Measurements from ENCODE around the gene DUSP22.
"Not testable (repeated sequence)": the region's sequence is repeated elsewhere in the genome, so short reads cannot be mapped to it uniquely, and the experiment has no call there.

Gene DUSP22

DNA sequence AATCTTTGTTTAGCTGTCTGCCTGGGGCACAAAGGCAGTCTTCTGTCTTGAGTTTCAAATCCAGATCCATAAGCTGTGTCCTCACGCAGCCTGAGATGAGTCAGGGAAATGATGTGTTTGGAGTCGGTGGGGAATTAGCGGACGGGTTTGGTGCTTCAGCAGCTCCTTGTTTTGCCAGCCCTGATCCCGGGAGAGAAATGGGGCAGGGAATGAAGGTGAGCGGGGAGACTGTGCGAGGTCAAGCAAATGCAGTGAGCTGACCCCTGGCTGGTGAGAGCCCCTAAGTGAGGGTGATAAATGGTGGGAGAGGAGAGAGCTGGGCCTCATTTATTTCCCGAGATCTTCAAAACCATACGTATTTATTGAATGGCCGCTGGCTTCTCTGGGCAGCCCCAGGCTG is 21.6 kb downstream of the DUSP22 start:
- no peak for DNase-seq

DNA sequence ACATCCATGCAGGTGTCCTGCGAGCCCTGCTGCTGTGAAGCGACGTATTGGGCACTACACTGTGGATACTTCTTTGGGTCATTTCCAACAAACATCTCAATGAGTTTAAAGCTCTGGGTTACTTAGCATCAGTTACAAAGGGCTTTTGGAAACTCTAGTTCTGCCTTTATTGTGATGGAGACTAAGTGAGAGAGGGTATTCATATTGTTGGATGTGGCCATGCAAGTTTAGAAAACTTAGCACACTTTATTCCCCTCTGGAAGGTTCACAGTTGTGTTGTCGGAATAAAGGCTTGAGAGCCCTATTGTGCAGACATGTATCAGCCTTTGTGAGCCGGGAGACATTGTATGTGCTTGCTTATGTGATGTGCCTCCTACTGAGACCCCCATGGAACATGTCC is 22.1 kb downstream of the DUSP22 start:
- DNase-seq: no peak

- DNase-seq: no peak
Observed at GRCh38 chr6:315226-315625, 22.9 kb downstream of the DUSP22 start.

DNA sequence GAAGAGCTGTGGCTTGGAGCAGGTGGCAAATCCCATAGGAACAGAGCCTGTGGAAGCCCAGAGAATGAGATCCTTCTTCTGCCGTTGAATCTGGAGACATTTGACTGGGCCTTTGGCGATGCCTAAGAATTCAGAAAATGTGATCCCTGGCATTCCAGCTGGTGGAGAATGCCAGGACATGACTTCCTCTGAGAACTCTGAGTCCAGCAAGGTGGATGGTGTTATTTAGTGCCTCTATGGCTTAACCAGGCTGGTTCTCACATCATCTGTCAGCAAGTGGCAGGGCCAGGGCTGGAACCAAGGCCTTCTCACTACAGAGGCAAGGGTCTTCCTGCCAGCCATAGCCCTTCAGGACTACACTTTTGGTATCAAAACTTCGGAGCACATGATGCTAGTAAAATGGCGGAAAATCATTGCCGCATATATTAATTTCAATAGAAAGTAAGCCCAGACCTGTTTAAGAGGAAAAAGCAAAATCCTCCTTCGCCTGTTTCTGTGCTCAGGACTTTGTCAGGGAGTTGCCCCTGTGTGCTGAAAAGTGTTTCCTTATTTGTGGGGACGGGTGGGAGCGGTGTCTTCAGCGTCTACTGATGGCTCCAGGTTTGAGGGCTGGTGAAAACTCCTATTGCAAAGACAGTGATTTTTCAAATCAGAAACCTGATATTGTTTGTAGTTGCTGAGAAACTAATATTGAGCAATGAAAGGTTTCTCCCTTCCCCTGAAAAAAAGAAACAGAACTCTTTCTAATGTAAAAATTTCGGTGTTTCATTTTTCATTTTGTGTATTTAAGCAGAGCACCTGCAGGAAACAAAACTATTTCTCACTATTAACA is 23.9 kb downstream of the DUSP22 start:
- no peak for DNase-seq

GRCh38 chr6:316753-317038 is 24.4 kb downstream of the DUSP22 start:
- DNase-seq: no peak

DNA sequence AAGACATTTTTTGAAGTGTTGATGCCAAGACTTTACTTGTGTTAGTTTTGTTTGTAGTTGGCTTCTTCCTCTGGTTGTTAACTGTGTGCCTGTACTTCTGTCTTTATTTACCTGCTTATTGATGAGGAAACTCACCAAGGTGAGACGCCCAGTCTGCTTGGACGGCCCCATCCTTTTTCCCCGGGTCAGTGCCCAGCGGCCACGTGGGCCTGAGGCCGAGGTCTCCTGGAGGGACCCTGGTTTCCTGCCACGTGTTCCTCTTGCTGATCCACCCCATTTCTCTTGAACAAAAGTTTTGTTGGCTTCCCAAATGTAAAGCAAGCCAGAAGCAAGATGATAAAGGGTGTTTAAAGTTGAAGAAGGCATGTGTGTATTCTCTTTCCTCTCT is 24.8 kb downstream of the DUSP22 start:
- DNase-seq: no peak

- no peak for DNase-seq
Observed at GRCh38 chr6:317448-318144, 25.3 kb downstream of the DUSP22 start.

DNA sequence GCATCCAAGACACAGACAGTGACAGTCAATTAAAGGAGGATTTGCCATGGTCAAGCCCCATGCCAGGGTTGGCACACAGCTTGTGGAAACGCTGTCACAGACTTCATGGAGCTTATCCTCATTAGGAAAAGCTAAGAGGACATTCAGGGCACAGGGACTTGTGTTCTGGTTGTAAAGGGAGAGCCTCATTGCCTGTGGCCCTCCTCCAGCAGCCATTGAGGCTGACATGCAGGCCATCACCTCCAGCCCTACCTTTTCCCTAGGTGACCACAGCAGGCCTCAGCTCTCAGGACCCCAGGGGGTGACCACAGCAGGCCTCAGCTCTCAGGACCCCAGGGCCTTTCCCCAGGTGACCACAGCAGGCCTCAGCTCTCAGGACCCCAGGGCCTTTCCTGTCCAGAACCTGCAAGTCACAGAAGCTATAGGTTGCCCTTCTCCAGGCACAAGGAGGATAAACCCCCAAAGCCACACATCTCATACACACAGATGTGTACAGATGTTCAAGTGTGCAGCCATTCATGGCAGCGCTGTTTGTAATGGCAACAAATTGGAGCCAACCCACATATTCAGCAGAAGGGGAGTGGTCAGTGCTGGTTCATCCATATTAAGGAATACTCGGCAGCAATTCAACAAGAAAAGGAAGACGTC is 26.1 kb downstream of the DUSP22 start:
- DNase-seq: no peak

DNA sequence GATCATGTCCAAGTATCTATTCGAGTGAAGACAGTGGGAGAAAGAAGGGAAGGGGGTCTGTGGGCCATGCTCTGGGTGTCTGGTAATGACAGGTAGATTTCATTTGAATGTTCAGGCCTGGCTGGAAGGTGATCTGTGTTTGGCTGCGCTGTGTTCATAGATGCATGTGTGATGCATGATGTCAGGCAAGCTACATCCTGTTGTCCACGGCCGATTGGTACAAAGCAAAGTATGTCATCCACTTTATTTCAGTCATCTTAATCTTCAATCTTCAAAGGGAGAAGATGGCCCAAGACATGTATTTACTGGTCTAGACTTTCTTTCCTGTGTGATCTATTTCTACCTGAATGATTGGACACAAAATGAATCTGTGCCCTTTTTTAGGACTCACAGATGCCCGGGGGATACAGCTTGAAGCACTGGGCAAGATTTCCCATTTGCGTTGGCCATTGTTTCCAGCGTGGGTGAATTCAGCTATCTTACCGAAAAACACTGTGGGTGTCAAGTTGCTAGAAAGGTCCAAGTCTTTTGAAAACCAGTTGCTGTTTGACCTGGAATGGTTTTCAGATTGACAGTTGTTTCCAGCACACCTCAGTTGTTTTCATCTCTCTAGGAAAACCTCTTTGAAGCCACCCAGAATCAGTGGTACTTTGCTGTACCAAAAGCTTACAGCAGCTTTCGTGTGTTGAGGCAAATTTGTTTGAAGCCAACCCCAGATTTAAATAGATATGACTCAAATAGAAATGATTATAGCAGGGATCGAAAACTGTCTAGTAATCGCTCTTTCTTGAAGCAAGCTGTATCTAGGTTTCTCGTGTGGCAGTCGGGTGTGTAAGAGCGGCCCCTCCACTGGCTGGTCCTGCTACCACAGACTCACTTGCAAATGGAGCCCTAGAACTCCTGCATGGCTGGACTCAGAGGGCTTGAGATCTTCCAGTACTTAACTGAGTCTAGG is 27.2 kb downstream of the DUSP22 start:
- DNase-seq: no peak

GRCh38 chr6:320351-321157 is 28.3 kb downstream of the DUSP22 start:
- DNase-seq: no peak

GRCh38 chr6:321158-321438 is 28.8 kb downstream of the DUSP22 start:
- no peak for DNase-seq

GRCh38 chr6:321536-322258 is 29.4 kb downstream of the DUSP22 start:
- DNase-seq: no peak

DNA sequence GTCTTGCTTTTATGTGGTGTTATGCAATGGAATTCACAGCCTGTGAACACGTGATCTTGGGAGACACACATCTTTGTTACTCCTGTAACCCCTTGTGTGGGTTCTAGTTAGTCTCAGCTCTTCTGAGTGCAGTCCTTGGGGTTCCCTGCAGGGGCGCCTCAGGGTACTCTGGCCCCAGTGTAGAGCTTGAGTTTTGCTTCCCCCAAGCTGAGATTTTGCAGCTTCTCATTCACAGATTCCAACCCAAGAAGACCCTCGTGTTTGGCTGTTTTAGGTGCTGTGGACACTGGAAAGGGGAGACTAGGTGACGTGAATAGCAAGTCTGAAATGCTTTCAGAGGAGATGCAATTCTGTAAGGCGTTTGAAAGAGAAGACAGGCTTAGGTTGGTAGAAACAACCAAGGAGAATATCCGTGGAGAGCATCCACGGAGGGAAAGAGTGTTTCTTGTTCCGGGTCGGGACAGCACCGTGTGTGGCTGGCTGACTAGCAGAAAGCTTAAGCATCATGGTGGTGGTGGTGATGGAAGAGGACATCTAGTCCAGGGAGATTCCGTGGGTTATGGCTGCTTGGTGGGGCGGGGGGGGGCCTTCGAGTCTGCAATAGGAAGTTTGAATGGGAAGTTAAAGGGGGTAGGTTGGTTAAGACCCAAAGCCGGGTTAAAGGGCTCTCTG is 30.1 kb downstream of the DUSP22 start:
- no peak for DNase-seq

- DNase-seq: no peak
Observed at GRCh38 chr6:322940-323729, 30.8 kb downstream of the DUSP22 start.

GRCh38 chr6:323730-324088 is 31.4 kb downstream of the DUSP22 start:
- no peak for DNase-seq

GRCh38 chr6:324116-324728 is 31.9 kb downstream of the DUSP22 start:
- no peak for DNase-seq

- DNase-seq: no peak
Observed at GRCh38 chr6:324729-325125, 32.4 kb downstream of the DUSP22 start.

GRCh38 chr6:325161-325860 is 33.0 kb downstream of the DUSP22 start:
- not testable (repeated sequence) for DNase-seq

GRCh38 chr6:326066-326465 is 33.8 kb downstream of the DUSP22 start:
- DNase-seq: not testable (repeated sequence)

Measured in NCI-H2107 (cell line).